NK-92 (cell line): ENCODE measurements around the gene MBTPS2.
"Not testable (repeated sequence)": the region's sequence is repeated elsewhere in the genome, so short reads cannot be mapped to it uniquely, and the experiment has no call there.

Experiments
- DNase-seq: peaks from one replicate; lab custom pipeline; 2025; ENCODE audit not compliant: unreplicated experiment; lab: John Stamatoyannopoulos, UW

Gene MBTPS2

GRCh38 chrX:21855937-21856415 lies 16.6 kb downstream of the MBTPS2 start, which contains the start of gene YY2:
Gene YY2, plus strand, starts transcription at chrX:21855987. Its CDS starts 498 bp downstream, at chrX:21856485.
- no peak for DNase-seq

GRCh38 chrX:21856504-21856903 lies 17.1 kb downstream of the MBTPS2 start:
- DNase-seq = no peak

DNA sequence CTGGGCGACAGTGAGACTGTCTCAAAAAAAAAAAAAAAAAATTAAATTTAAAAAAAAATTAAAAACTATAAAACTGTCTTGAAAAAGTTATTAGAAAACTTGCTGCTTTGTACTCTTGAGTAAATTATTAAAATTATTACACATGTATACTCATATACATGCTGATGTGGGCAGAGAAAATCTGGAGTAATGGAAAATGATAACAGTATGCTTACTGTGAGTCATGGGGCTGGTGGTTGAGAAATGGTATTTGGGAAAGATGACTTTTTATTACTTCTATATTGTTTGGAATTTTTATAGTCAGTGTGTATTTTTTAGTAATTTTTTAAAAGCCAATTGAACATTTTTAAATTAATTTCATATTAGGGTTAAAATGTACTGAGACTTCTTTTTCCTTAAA lies 23.8 kb downstream of the MBTPS2 start:
- no peak for DNase-seq

GRCh38 chrX:21865436-21865835 lies 26.0 kb downstream of the MBTPS2 start:
- no peak for DNase-seq

GRCh38 chrX:21870494-21870893 lies 31.1 kb downstream of the MBTPS2 start:
- DNase-seq = no peak

- no peak for DNase-seq
These were observed 33.8 kb downstream of the MBTPS2 start for GRCh38 chrX:21873063-21873775.

DNA sequence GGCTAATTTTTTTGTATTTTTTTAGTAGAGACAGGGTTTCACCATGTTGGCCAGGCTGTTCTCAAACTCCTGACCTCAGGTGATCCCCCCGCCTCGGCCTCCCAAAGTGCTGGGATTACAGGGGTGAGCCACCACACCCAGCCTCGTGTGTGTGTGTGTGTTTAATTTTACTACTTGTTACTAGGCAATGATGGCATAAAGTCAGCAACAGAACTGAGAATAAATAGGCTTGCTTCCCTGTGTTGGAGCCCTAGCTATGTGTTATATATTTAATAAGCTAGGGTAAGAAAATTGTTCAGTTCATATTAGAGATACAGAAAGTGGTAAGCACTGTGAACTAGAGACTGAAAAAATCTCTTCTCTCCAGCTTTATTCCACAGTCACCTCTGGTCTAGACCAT lies 34.8 kb downstream of the MBTPS2 start:
- DNase-seq = not testable (repeated sequence)

DNA sequence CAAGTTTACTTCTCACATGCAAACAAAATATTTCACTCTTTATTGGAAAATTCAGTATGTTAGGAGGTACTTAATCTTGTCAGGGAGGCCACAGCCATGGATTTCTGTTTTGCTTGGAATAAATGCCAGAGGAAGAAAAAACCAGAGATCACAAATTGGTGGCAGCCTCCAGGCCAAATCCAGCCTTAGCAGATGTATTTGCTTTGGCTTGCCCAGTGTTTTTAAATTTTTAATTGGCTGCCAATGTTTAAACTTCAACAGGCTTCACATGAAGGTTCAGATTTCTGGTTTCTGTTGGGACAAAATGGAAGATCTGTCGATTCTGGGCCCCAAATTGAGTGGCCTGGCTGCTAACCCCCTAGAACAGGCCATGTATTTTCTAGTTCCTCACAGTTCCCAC lies 35.6 kb downstream of the MBTPS2 start:
- no peak for DNase-seq

DNA sequence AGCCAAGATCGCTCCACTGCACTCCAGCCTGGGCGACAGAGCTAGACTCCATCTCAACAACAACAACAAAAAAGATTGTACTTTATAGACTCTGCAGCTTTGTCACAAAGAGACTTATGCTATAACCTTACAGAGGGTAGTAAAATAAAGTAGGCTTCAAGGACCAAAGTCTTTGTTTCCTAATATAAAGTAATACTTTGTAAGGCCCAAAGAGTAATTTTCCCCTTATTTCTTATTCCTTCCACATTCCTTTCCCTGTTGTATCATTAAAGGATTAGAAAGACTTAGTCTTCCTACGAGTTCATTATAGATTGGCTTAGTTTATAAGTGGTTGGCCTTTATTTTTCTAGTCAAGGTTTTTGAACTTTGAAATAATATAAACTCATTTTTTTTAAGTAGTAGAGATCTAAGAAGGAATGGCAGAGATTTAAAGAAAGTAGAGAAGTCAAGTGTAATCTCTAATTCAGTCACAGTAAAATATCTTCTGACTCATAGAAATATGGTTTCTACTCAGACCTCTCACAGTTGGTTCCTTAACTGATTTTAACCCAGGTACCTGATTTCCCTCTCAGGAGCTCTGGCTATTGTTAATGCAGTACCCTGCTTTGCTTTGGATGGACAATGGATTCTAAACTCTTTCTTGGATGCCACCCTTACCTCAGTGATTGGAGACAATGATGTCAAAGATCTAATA lies 42.6 kb downstream of the MBTPS2 start:
- DNase-seq = no peak

GRCh38 chrX:21883258-21883657 lies 43.8 kb downstream of the MBTPS2 start:
- DNase-seq = no peak

DNA sequence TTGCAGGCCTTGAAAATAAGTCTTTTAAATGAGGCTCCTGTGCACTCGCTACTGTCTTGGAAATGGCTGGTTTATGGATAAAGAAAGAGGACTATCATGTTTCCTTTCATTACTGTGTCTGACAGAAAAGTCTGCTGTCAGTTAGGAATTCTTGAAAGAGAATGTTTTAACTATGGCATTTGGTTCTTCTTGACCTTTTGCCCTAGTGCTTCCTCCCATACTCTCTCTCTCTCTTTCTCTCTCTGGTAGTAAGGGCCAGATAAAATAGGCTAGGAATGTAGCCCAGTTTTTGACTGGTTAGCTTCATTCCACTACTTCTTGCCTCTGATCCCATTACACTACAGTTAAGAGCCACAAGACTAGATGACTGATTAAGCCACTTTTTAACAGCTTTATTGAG lies 46.2 kb downstream of the MBTPS2 start:
- DNase-seq = no peak

- no peak for DNase-seq
These were observed 65.9 kb downstream of the MBTPS2 start for GRCh38 chrX:21905313-21905712.

- DNase-seq = no peak
These were observed 66.5 kb downstream of the MBTPS2 start for GRCh38 chrX:21905953-21906352.

DNA sequence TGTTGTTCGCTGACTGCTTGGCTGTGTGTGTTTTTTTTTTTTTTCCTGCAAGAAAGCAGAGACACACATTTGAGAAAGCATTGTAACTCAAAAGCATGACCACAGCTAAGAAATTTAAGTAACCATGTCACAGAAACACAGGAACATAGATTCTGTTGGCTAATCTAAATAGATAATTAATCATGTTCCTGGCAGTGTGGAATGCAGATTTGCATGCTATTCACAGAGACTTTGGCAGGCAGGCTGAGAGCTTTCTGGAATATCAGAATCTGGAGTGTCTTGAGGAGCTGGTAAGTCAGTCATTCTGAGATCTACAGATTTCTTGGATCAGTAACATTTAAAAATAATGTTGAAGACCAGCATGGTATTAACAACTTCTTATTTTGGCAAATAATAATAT lies 67.8 kb downstream of the MBTPS2 start:
- DNase-seq = no peak

DNA sequence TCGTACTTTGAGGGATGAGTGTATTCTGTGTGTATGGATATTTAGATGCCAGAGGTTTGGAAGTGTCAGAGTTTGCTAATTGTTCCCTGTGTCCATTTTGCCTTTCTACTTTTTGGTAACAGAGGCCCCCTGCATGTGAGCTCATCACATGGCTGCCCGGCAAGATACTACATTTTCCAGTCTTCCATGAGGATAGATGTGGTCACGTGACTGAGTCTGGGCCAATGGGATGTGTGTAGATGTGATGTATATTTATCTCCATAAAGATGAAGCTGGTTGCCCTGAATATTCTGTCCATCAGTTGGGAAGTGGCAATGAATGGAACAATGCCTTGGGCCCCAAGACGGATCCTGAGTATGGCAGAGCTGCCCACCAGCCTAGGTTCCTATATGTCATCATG lies 72.1 kb downstream of the MBTPS2 start:
- DNase-seq = no peak

GRCh38 chrX:21912220-21912619 lies 72.8 kb downstream of the MBTPS2 start:
- no peak for DNase-seq

DNA sequence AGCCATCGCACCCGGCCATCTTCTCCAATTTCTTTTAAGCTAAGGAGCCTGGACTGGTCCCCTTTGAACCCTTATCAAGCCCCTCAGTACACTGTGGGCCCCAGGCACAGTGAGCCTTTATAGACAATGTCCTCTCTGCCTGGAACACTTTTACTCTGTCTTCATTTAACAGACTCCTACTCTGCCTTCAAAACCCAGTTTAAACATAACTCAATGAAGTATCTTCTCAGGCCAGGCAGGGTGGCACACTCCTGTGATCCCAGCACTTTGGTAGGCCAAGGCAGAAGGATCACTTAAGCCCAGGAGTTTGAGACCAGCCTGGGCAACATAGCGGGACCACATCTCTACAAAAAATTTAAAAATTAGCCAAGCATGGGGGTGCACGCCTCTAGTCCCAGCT lies 73.6 kb downstream of the MBTPS2 start:
- no peak for DNase-seq

DNA sequence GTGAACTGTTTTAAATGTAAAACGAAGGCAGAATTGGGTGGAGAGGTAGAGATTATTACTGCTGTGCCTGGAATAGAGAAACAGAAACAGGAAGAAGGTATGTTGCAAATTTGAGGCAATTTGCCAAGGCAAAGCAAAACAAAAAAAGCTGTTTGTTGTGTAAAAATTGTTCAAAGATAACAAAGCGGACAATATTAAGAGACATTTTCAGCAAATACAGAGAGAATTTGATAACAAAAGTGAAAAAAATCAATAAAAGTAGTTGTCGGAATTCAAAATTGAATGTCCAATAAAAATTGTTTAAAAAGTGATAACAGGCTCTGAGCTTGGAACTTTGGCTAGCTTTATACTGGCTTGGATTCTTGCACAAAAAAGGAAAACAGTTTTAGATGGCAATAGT lies 86.7 kb downstream of the MBTPS2 start:
- DNase-seq = no peak

- DNase-seq = no peak
These were observed 87.3 kb downstream of the MBTPS2 start for GRCh38 chrX:21926527-21927278.

- DNase-seq = no peak
These were observed 89.8 kb downstream of the MBTPS2 start for GRCh38 chrX:21929209-21929608.

GRCh38 chrX:21930986-21931385 lies 91.6 kb downstream of the MBTPS2 start:
- no peak for DNase-seq
